Naive thymus-derived CD4-positive, alpha-beta T cell (primary cell): ENCODE data around the gene ATOH8. TPM values are rescaled to one million over a fixed set of nuclear protein-coding genes. Genes with fewer than 3 reads are reported as not detected.

Experiments
- ATAC-seq: fragments of 150-1000 bp; cut with Tn5 transposase; 2 replicates; pipeline ENCODE4 v1.10.0; 2021; ENCODE audit warnings: mild to moderate bottlenecking, moderate library complexity
- CTCF ChIA-PET: fragments of 350-600 bp; sonication (Branson Sonifier 250); formaldehyde crosslinking; loops from one replicate; lab custom pipeline; 2021; ENCODE audit warnings: antibody characterized with exemption; lab: Charles Lee
- POLR2A ChIA-PET: fragments of 350-600 bp; sonication (Branson Sonifier 250); formaldehyde crosslinking; loops from one replicate; lab custom pipeline; 2021; ENCODE audit warnings: antibody characterized with exemption, inconsistent platforms; lab: Charles Lee
- DNase-seq, 9 donors: peaks; one replicate each; pipeline versions ENCODE4 v3.0.0 to v3.0.0-alpha.2; 2020 to 2022; ENCODE audit warnings: mixed read lengths in 1 of 9
- H3K27ac ChIP-seq: one replicate; pipeline ENCODE4 v1.7.0; 2013; ENCODE audit warnings: mild to moderate bottlenecking, low read depth, low read length, moderate library complexity
- H3K27me3 ChIP-seq, 2 donors: one replicate each; pipeline ENCODE4 v1.7.0; 2013; ENCODE audit warnings: low read length in 2 of 2, mild to moderate bottlenecking in 2 of 2, moderate library complexity in 2 of 2; ENCODE audit not compliant: control insufficient read depth in 2 of 2, insufficient read depth in 2 of 2
- H3K36me3 ChIP-seq, 3 experiments: 1 replicate in 2 of 3; 2 replicates in 1 of 3; pipeline ENCODE4 v1.7.0; 2013; ENCODE audit warnings: low read length in 3 of 3, mild to moderate bottlenecking in 3 of 3, moderate library complexity in 1 of 3; ENCODE audit not compliant: insufficient read depth in 3 of 3, control insufficient read depth in 2 of 3
- H3K4me1 ChIP-seq, 2 donors: one replicate each; pipeline ENCODE4 v1.7.0; 2013; ENCODE audit warnings: low read length in 2 of 2, mild to moderate bottlenecking in 2 of 2, moderate library complexity in 1 of 2; ENCODE audit not compliant: control insufficient read depth in 2 of 2, insufficient read depth in 2 of 2
- H3K4me3 ChIP-seq: 2 replicates; pipeline ENCODE4 v1.7.0; 2013; ENCODE audit warnings: mild to moderate bottlenecking, low read length
- H3K9me3 ChIP-seq, 3 experiments: 1 replicate in 2 of 3; 2 replicates in 1 of 3; pipeline ENCODE4 v1.7.0; 2013; ENCODE audit warnings: low read length in 3 of 3; ENCODE audit not compliant: control insufficient read depth in 2 of 3
- H3K27ac Mint-ChIP-seq, 9 donors: one replicate each; pipeline ENCODE4 v1.8.0; 2020 to 2022; ENCODE audit warnings: mixed read lengths in 9 of 9, mild to moderate bottlenecking in 8 of 9, moderate library complexity in 5 of 9, inconsistent platforms in 2 of 9
- H3K27me3 Mint-ChIP-seq, 5 donors: one replicate each; pipeline ENCODE4 v1.8.0; 2021 to 2022; ENCODE audit warnings: mixed read lengths in 5 of 5, mild to moderate bottlenecking in 1 of 5
- H3K36me3 Mint-ChIP-seq, 5 donors: one replicate each; pipeline ENCODE4 v1.8.0; 2020 to 2022; ENCODE audit warnings: mixed read lengths in 5 of 5, mild to moderate bottlenecking in 3 of 5, inconsistent platforms in 1 of 5
- H3K4me1 Mint-ChIP-seq, 7 donors: one replicate each; pipeline ENCODE4 v1.8.0; 2020 to 2022; ENCODE audit warnings: mixed read lengths in 7 of 7, mild to moderate bottlenecking in 3 of 7, inconsistent platforms in 1 of 7
- H3K4me3 Mint-ChIP-seq, 10 donors: one replicate each; pipeline ENCODE4 v1.8.0; 2020 to 2022; ENCODE audit warnings: mild to moderate bottlenecking in 10 of 10, mixed read lengths in 10 of 10, moderate library complexity in 6 of 10, inconsistent platforms in 2 of 10
- H3K9me3 Mint-ChIP-seq, 11 donors: one replicate each; pipeline ENCODE4 v1.8.0; 2020 to 2022; ENCODE audit warnings: mixed read lengths in 11 of 11, mild to moderate bottlenecking in 4 of 11, inconsistent platforms in 1 of 11, moderate library complexity in 1 of 11
- intact Hi-C, 2 donors: fragments of 100-400 bp; cut with micrococcal nuclease; formaldehyde crosslinking; loops; one replicate each; pipeline ENCODE4 v1.15.1; 2023
- polyA plus RNA-seq, 2 donors: library from polyadenylated mRNA; unstranded; fragments of 300-500 nt; fragmentation: Illumina TruSeq; gene quantifications; one replicate each; pipeline ENCODE4 v1.2.3, GENCODE V29; 2021
- total RNA-seq, 6 experiments: library from RNA in 5 of 6; stranded (reverse) in 5 of 6; gene quantifications; 1 replicate in 5 of 6; 2 replicates in 1 of 6; pipeline ENCODE4 v1.2.3 and lab custom pipeline; 2021 to 2026

The ATOH8 gene
- total and polyA plus RNA-seq, 7 experiments from 2014 or later, result 0.42 to 0.73 TPM; not detected in 5

- Mint-ChIP-seq H3K4me3 (no peak overlapping the region), H3K27me3 (peaks cover 11 to 28% (median 20%) of the 10 kb centered on the region in 5 donors), H3K27ac (no peak overlapping the region), H3K4me1 (peaks cover 0 to 2% (median 0%) of the 10 kb centered on the region in 7 donors), H3K9me3 (peaks cover 0 to 11% (median 2%) of the 10 kb centered on the region in 11 donors), H3K36me3 (peaks cover 0 to 3% (median 0%) of the 10 kb centered on the region in 5 donors)
- Histone ChIP-seq H3K27me3 (no peaks in the 10 kb centered on the region), H3K4me3 (no peak overlapping the region), H3K27ac (no peak overlapping the region), H3K4me1 (no peaks in the 10 kb centered on the region), H3K36me3 (no peaks in the 10 kb centered on the region), H3K9me3 (no peaks in the 10 kb centered on the region)
- POLR2A ChIA-PET, result no interaction called here
- CTCF ChIA-PET, result interaction anchor here (1.2 kb wide), 1 partner anchor 17 kb away, joined by 3 read pairs; no protein-coding TSS in a partner anchor
- ATAC-seq (no peak), DNase-seq (no peak)
- intact Hi-C loops, result no loop called here
Measured at GRCh38 chr2:85796046-85796340, 42.2 kb downstream of the ATOH8 start.

GRCh38 chr2:85796341-85797262 is 42.8 kb downstream of the ATOH8 start:
- intact Hi-C loops, result no loop called here
- H3K27ac Mint-ChIP-seq, result peak overlapping the region in 1 of 9 donors; percentile 68
- H3K9me3 Mint-ChIP-seq, result peaks cover 0 to 17% (median 2%) of the 10 kb centered on the region in 11 donors
- Histone ChIP-seq H3K27ac (no peak overlapping the region), H3K36me3 (no peaks in the 10 kb centered on the region), H3K27me3 (no peaks in the 10 kb centered on the region), H3K4me3 (no peak overlapping the region), H3K9me3 (no peaks in the 10 kb centered on the region), H3K4me1 (no peaks in the 10 kb centered on the region)
- H3K36me3 Mint-ChIP-seq, result peaks cover 0 to 5% (median 5%) of the 10 kb centered on the region in 5 donors
- peaks cover 0 to 2% (median 0%) of the 10 kb centered on the region in 7 donors for H3K4me1 Mint-ChIP-seq
- CTCF ChIA-PET, result interaction anchor here (1.2 kb wide), 1 partner anchor 17 kb away, joined by 3 read pairs; no protein-coding TSS in a partner anchor
- POLR2A ChIA-PET, result no interaction called here
- H3K4me3 Mint-ChIP-seq, result no peak overlapping the region
- H3K27me3 Mint-ChIP-seq, result peaks cover 11 to 28% (median 20%) of the 10 kb centered on the region in 5 donors
- no peak for ATAC-seq
- DNase-seq, result no peak

GRCh38 chr2:85797263-85797660 is 43.5 kb downstream of the ATOH8 start:
- Mint-ChIP-seq H3K36me3 (peaks cover 0 to 9% (median 5%) of the 10 kb centered on the region in 5 donors), H3K27me3 (peaks cover 11 to 28% (median 16%) of the 10 kb centered on the region in 5 donors), H3K4me3 (no peak overlapping the region), H3K9me3 (peaks cover 0 to 21% (median 2%) of the 10 kb centered on the region in 11 donors), H3K4me1 (peaks cover 0 to 2% (median 0%) of the 10 kb centered on the region in 7 donors), H3K27ac (peak overlapping the region in 1 of 9 donors; percentile 68)
- no peak overlapping the region for H3K27ac ChIP-seq
- ChIA-PET CTCF (no interaction called here), POLR2A (no interaction called here)
- H3K9me3 ChIP-seq, result no peaks in the 10 kb centered on the region
- intact Hi-C loops, result no loop called here
- no peaks in the 10 kb centered on the region for H3K27me3 ChIP-seq
- ATAC-seq, result no peak
- no peak overlapping the region for H3K4me3 ChIP-seq
- no peak for DNase-seq
- H3K4me1 ChIP-seq, result no peaks in the 10 kb centered on the region
- no peaks in the 10 kb centered on the region for H3K36me3 ChIP-seq

- Mint-ChIP-seq H3K4me3 (no peak overlapping the region), H3K27ac (no peak overlapping the region), H3K9me3 (peaks cover 0 to 21% (median 2%) of the 10 kb centered on the region in 11 donors), H3K4me1 (peaks cover 0 to 2% (median 0%) of the 10 kb centered on the region in 7 donors), H3K27me3 (peaks cover 11 to 28% (median 16%) of the 10 kb centered on the region in 5 donors), H3K36me3 (peaks cover 0 to 9% (median 5%) of the 10 kb centered on the region in 5 donors)
- intact Hi-C loops, result no loop called here
- ChIA-PET POLR2A (no interaction called here), CTCF (no interaction called here)
- DNase-seq, result no peak
- ATAC-seq, result no peak
- H3K27ac ChIP-seq, result no peak overlapping the region
- no peaks in the 10 kb centered on the region for H3K36me3 ChIP-seq
- no peaks in the 10 kb centered on the region for H3K4me1 ChIP-seq
- no peaks in the 10 kb centered on the region for H3K9me3 ChIP-seq
- H3K27me3 ChIP-seq, result no peaks in the 10 kb centered on the region
- H3K4me3 ChIP-seq, result no peak overlapping the region
Measured at GRCh38 chr2:85797921-85798320, 44.1 kb downstream of the ATOH8 start.

- ChIA-PET POLR2A (no interaction called here), CTCF (no interaction called here)
- Histone ChIP-seq H3K4me1 (peaks cover 5 to 9% of the 10 kb centered on the region in 2 donors), H3K36me3 (no peaks in the 10 kb centered on the region), H3K9me3 (no peaks in the 10 kb centered on the region), H3K4me3 (no peak overlapping the region), H3K27ac (no peak overlapping the region), H3K27me3 (no peaks in the 10 kb centered on the region)
- intact Hi-C loops, result no loop called here
- ATAC-seq (no peak), DNase-seq (no peak)
- H3K27me3 Mint-ChIP-seq, result peaks cover 11 to 28% (median 13%) of the 10 kb centered on the region in 5 donors
- peaks cover 2 to 11% (median 8%) of the 10 kb centered on the region in 7 donors for H3K4me1 Mint-ChIP-seq
- H3K4me3 Mint-ChIP-seq, result no peak overlapping the region
- no peak overlapping the region for H3K27ac Mint-ChIP-seq
- peaks cover 0 to 21% (median 2%) of the 10 kb centered on the region in 11 donors for H3K9me3 Mint-ChIP-seq
- H3K36me3 Mint-ChIP-seq, result peaks cover 0 to 9% (median 5%) of the 10 kb centered on the region in 5 donors
Measured at GRCh38 chr2:85799215-85799956, 45.6 kb downstream of the ATOH8 start.

- H3K36me3 Mint-ChIP-seq, result peaks cover 0 to 9% (median 5%) of the 10 kb centered on the region in 5 donors
- CTCF ChIA-PET, result no interaction called here
Measured at GRCh38 chr2:85800586-85800985, 46.8 kb downstream of the ATOH8 start.

More at GRCh38 chr2:85800586-85800985, 46.8 kb downstream of the ATOH8 start:
- intact Hi-C loops, result no loop called here
- Mint-ChIP-seq H3K4me3 (no peak overlapping the region), H3K4me1 (peaks cover 5 to 17% (median 14%) of the 10 kb centered on the region in 7 donors), H3K9me3 (peaks cover 0 to 21% (median 2%) of the 10 kb centered on the region in 11 donors), H3K27ac (no peak overlapping the region), H3K27me3 (peaks cover 11 to 28% (median 14%) of the 10 kb centered on the region in 5 donors)
- POLR2A ChIA-PET, result no interaction called here
- Histone ChIP-seq H3K9me3 (no peaks in the 10 kb centered on the region), H3K4me1 (peaks cover 9 to 10% of the 10 kb centered on the region in 2 donors), H3K36me3 (no peaks in the 10 kb centered on the region), H3K4me3 (no peak overlapping the region), H3K27ac (no peak overlapping the region), H3K27me3 (no peaks in the 10 kb centered on the region)
- DNase-seq (no peak), ATAC-seq (no peak)
